HG03039 (cell line): ENCODE data around the gene MAP4K2.

ENCODE experiments used
- ATAC-seq: cut with Tn5 transposase; IDR thresholded peaks from one replicate; pipeline ENCODE4 v1.9.1; 2021; ENCODE audit warnings: mild to moderate bottlenecking, moderate library complexity; ENCODE audit not compliant: unreplicated experiment

The MAP4K2 gene

GRCh38 chr11:64813826-64814225 lies 10.8 kb upstream of the MAP4K2 start:
- no peak for ATAC-seq

- ATAC-seq, result no peak
Observed at GRCh38 chr11:64810891-64811272, 7.9 kb upstream of the MAP4K2 start.

- peak; percentile 63 for ATAC-seq
Observed at GRCh38 chr11:64810271-64810890, 7.4 kb upstream of the MAP4K2 start, which contains the start of gene MEN1. TSS of gene MEN1 (minus strand) at chr11:64810551. CDS start at chr11:64810109, 442 bp downstream.

- ATAC-seq, result no peak
Observed at GRCh38 chr11:64809781-64810241, 6.8 kb upstream of the MAP4K2 start.

GRCh38 chr11:64805481-64805880 lies 2.5 kb upstream of the MAP4K2 start:
- ATAC-seq, result no peak

GRCh38 chr11:64804346-64805210 lies 1.6 kb upstream of the MAP4K2 start:
- no peak for ATAC-seq

- ATAC-seq, result no peak
Observed at GRCh38 chr11:64803846-64804345, 882 bp upstream of the MAP4K2 start.

GRCh38 chr11:64802370-64803157 lies 450 bp downstream of the MAP4K2 start:
- peak; percentile 11 for ATAC-seq

- no peak for ATAC-seq
Observed at GRCh38 chr11:64801561-64802369, 1.2 kb downstream of the MAP4K2 start.

GRCh38 chr11:64801158-64801464 lies 1.9 kb downstream of the MAP4K2 start:
- no peak for ATAC-seq

GRCh38 chr11:64800303-64801157 lies 2.5 kb downstream of the MAP4K2 start:
- ATAC-seq, result no peak

GRCh38 chr11:64799623-64800302 lies 3.3 kb downstream of the MAP4K2 start:
- ATAC-seq, result no peak

- ATAC-seq, result no peak
Observed at GRCh38 chr11:64799256-64799622, 3.8 kb downstream of the MAP4K2 start.

GRCh38 chr11:64796757-64797541 lies 6.1 kb downstream of the MAP4K2 start:
- ATAC-seq, result no peak

GRCh38 chr11:64796047-64796756 lies 6.8 kb downstream of the MAP4K2 start:
- no peak for ATAC-seq

GRCh38 chr11:64794526-64794925 lies 8.5 kb downstream of the MAP4K2 start:
- ATAC-seq, result no peak

GRCh38 chr11:64793271-64794160 lies 9.5 kb downstream of the MAP4K2 start:
- ATAC-seq, result no peak
